Mucosa of rectum (tissue), 2 donors: ENCODE results near the gene NETO1.

Source experiments
- H3K27ac ChIP-seq, 2 donors: one replicate each; pipeline ENCODE4 v1.7.0; 2013; ENCODE audit warnings: inconsistent platforms in 2 of 2, low read depth in 2 of 2, low read length in 2 of 2
- H3K27me3 ChIP-seq, 2 donors: one replicate each; pipeline ENCODE4 v1.7.0; 2013; ENCODE audit warnings: low read length in 2 of 2; ENCODE audit not compliant: control insufficient read depth in 2 of 2, insufficient read depth in 2 of 2
- H3K36me3 ChIP-seq, 2 donors: one replicate each; pipeline ENCODE4 v1.7.0; 2013; ENCODE audit warnings: low read length in 2 of 2; ENCODE audit not compliant: control insufficient read depth in 2 of 2, insufficient read depth in 2 of 2
- H3K4me1 ChIP-seq, 2 donors: one replicate each; pipeline ENCODE4 v1.7.0; 2013; ENCODE audit warnings: low read length in 2 of 2, mild to moderate bottlenecking in 1 of 2; ENCODE audit not compliant: control insufficient read depth in 2 of 2, insufficient read depth in 2 of 2
- H3K4me3 ChIP-seq, 2 donors: one replicate each; pipeline ENCODE4 v1.7.0; 2013; ENCODE audit warnings: low read length in 2 of 2
- H3K9ac ChIP-seq, 2 donors: one replicate each; pipeline ENCODE4 v1.7.0; 2013; ENCODE audit warnings: low read length in 2 of 2, low read depth in 1 of 2, mild to moderate bottlenecking in 1 of 2
- H3K9me3 ChIP-seq, 2 donors: one replicate each; pipeline ENCODE4 v1.7.0; 2013; ENCODE audit warnings: low read length in 2 of 2; ENCODE audit not compliant: control insufficient read depth in 2 of 2
- donor health status: healthy.
- donor health status: Normal muscosa, but diverticular disease.

Gene NETO1

GRCh38 chr18:72697706-72698105 lies 170.1 kb downstream of the NETO1 start:
- Histone ChIP-seq H3K9me3 (no peaks in the 10 kb centered on the region), H3K9ac (no peak overlapping the region), H3K4me1 (peaks cover under 1% of the 10 kb centered on the region in 2 donors), H3K27ac (no peak overlapping the region), H3K4me3 (no peak overlapping the region), H3K27me3 (no peaks in the 10 kb centered on the region), H3K36me3 (no peaks in the 10 kb centered on the region)

GRCh38 chr18:72692595-72692994 lies 175.2 kb downstream of the NETO1 start:
- Histone ChIP-seq H3K4me3 (peak overlapping the region; percentile 41 to 58), H3K27ac (no peak overlapping the region), H3K9me3 (no peaks in the 10 kb centered on the region), H3K36me3 (no peaks in the 10 kb centered on the region), H3K9ac (no peak overlapping the region), H3K27me3 (no peaks in the 10 kb centered on the region), H3K4me1 (peaks cover 6% of the 10 kb centered on the region in 2 donors)
